ENCODE results near the gene TTC39B.

The TTC39B gene

GRCh38 chr9:15211815-15212495, 95.1 kb downstream of the TTC39B start:
- Histone ChIP-seq H4K20me1 (ENCODE audit: insufficient read depth) (no peaks in the 10 kb centered on the region), H3K9ac (no peak overlapping the region), H2AFZ (ENCODE audit: low read depth) (no peak overlapping the region), H3K27ac (no peak overlapping the region), H3K4me1 (ENCODE audit: low read depth, poor library complexity, severe bottlenecking) (no peaks in the 10 kb centered on the region), H3K36me3 (ENCODE audit: insufficient read depth) (no peaks in the 10 kb centered on the region), H3K27me3 (ENCODE audit: insufficient read depth, low read depth) (no peaks in the 10 kb centered on the region), H3K79me2 (ENCODE audit: insufficient read depth, low read depth) (no peaks in the 10 kb centered on the region), H3K4me3 (IDR thresholded peaks at IDR 0.05; ENCODE audit: insufficient read depth, low read depth, low read length) (no peak overlapping the region), H3K4me2 (no peak overlapping the region)
- peak; percentile 39; the same call in 1 of the 2 replicates for TF ChIP-seq CTCF (conservative IDR thresholded peaks at IDR 0.05; ENCODE audit: low read depth, low read length)

- no peaks in the 10 kb centered on the region for H4K20me1 ChIP-seq (ENCODE audit: insufficient read depth)
- TF ChIP-seq CTCF (conservative IDR thresholded peaks at IDR 0.05; ENCODE audit: low read depth, low read length): peak; percentile 91
- no peaks in the 10 kb centered on the region for H3K4me1 ChIP-seq (ENCODE audit: low read depth, poor library complexity, severe bottlenecking)
- no peaks in the 10 kb centered on the region for H3K27me3 ChIP-seq (ENCODE audit: insufficient read depth, low read depth)
- no peak overlapping the region for H3K4me3 ChIP-seq (IDR thresholded peaks at IDR 0.05; ENCODE audit: insufficient read depth, low read depth, low read length)
- no peaks in the 10 kb centered on the region for H3K79me2 ChIP-seq (ENCODE audit: insufficient read depth, low read depth)
- H3K4me2 ChIP-seq: no peak overlapping the region
- no peak overlapping the region for H2AFZ ChIP-seq (ENCODE audit: low read depth)
- no peak overlapping the region for H3K27ac ChIP-seq
- H3K9ac ChIP-seq: no peak overlapping the region
- no peaks in the 10 kb centered on the region for H3K36me3 ChIP-seq (ENCODE audit: insufficient read depth)
Observed at GRCh38 chr9:15211160-15211814, 95.7 kb downstream of the TTC39B start.

GRCh38 chr9:15206903-15207696, 99.9 kb downstream of the TTC39B start:
- H3K36me3 ChIP-seq (ENCODE audit: insufficient read depth): no peaks in the 10 kb centered on the region
- no peaks in the 10 kb centered on the region for H3K79me2 ChIP-seq (ENCODE audit: insufficient read depth, low read depth)
- TF ChIP-seq CTCF (conservative IDR thresholded peaks at IDR 0.05; ENCODE audit: low read depth, low read length): no peak
- H3K4me3 ChIP-seq (IDR thresholded peaks at IDR 0.05; ENCODE audit: insufficient read depth, low read depth, low read length): no peak overlapping the region
- H3K27ac ChIP-seq: no peak overlapping the region
- no peaks in the 10 kb centered on the region for H3K4me1 ChIP-seq (ENCODE audit: low read depth, poor library complexity, severe bottlenecking)
- no peak overlapping the region for H3K9ac ChIP-seq
- no peaks in the 10 kb centered on the region for H4K20me1 ChIP-seq (ENCODE audit: insufficient read depth)
- H2AFZ ChIP-seq (ENCODE audit: low read depth): no peak overlapping the region
- no peak overlapping the region for H3K4me2 ChIP-seq
- no peaks in the 10 kb centered on the region for H3K27me3 ChIP-seq (ENCODE audit: insufficient read depth, low read depth)

DNA sequence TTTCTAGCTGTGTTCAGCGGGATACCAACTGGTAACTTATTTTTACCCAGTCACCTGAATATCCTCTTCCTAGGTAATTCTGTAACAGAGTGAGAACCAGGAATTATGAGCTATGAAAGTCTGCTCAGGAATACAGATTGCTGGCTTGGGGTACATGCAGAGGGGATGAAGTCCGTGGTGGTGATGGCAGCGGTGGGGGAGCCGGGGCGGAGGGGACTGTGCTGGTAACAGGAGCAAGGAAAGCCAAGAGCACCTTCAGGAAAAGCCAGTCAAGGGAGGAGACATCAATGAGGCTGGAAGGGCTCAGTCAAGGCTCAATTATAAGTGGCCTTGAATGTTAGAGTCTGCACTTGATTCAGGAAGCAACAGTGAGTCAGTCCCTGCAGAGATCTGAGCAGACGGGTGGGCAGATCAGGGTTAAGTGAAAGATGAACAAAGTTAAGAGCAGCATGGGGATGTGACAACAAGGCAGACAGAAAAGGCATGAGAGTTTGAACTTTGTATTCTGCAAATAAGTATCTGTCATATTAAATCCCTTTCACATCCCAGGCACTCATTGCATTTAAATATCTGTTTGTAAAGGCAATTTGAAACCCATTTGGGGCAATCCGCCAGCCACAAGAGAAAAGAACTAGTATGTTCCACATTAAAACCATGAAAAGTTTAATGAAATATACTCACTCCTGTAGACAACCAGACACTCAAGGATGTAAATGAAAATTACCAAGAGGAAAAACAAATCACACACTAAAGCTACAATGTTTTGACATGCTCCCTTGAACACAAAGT, 101.2 kb downstream of the TTC39B start:
- Histone ChIP-seq H3K36me3 (ENCODE audit: insufficient read depth) (no peaks in the 10 kb centered on the region), H2AFZ (ENCODE audit: low read depth) (no peak overlapping the region), H3K9ac (no peak overlapping the region), H3K27me3 (ENCODE audit: insufficient read depth, low read depth) (no peaks in the 10 kb centered on the region), H3K79me2 (ENCODE audit: insufficient read depth, low read depth) (no peaks in the 10 kb centered on the region), H3K27ac (no peak overlapping the region), H3K4me1 (ENCODE audit: low read depth, poor library complexity, severe bottlenecking) (no peaks in the 10 kb centered on the region), H3K4me2 (no peak overlapping the region), H3K4me3 (IDR thresholded peaks at IDR 0.05; ENCODE audit: insufficient read depth, low read depth, low read length) (no peak overlapping the region), H4K20me1 (ENCODE audit: insufficient read depth) (no peaks in the 10 kb centered on the region)
- no peak for TF ChIP-seq CTCF (conservative IDR thresholded peaks at IDR 0.05; ENCODE audit: low read depth, low read length)
